Uterine smooth muscle cell (primary cell): ENCODE results near the gene SPACA4. TPM values are rescaled to one million over a fixed set of nuclear protein-coding genes. Genes with fewer than 3 reads are reported as not detected.

ENCODE experiments used
- total RNA-seq: library from RNA; depleted of rRNA; stranded (reverse); fragments of >200 nt; gene quantifications from 2 replicates; pipeline ENCODE4 v1.2.3, GENCODE V29; 2014

SPACA4 gene
- total RNA-seq, result not detected in 2 replicates

GRCh38 chr19:48606463-48607358 is at the start of gene SPACA4:
Gene SPACA4, plus strand, starts transcription at chr19:48606742. Its CDS starts 237 bp downstream, at chr19:48606979.

GRCh38 chr19:48614436-48615230 is 8.1 kb downstream of the SPACA4 start, which contains the start of gene FAM83E:
Gene FAM83E, minus strand, starts transcription at chr19:48615076. Its CDS starts 1,704 bp downstream, at chr19:48613372.

GRCh38 chr19:48618916-48619691 is 12.6 kb downstream of the SPACA4 start, which contains the start of the genes RPL18 and SPHK2:
Gene RPL18, minus strand, starts transcription at chr19:48619178. Its CDS starts 35 bp downstream, at chr19:48619143.
Gene SPHK2, plus strand, starts transcription at chr19:48619506. Its CDS starts 1,009 bp downstream, at chr19:48620515.

GRCh38 chr19:48636859-48637448 is 30.4 kb downstream of the SPACA4 start, which contains the start of gene DBP:
Gene DBP, minus strand, starts transcription at chr19:48637379. Its CDS starts 385 bp downstream, at chr19:48636994.

GRCh38 chr19:48646001-48646721 is 39.6 kb downstream of the SPACA4 start, which contains the start of gene CA11:
Gene CA11, minus strand, starts transcription at chr19:48646187. Its CDS starts 555 bp downstream, at chr19:48645632.

Other genes with a start within 250 kb of the SPACA4 start
- 3.1 and 4.1 TPM in 2 replicates for gene TMEM143, start 242.8 kb upstream of the SPACA4 start, total RNA-seq
- gene SYNGR4, start 242.4 kb upstream of the SPACA4 start, total RNA-seq, result not detected in 2 replicates
- 36.3 and 56.2 TPM in 2 replicates for gene KDELR1, start 215.2 kb upstream of the SPACA4 start, total RNA-seq
- 0.25 and 0.33 TPM in 2 replicates for gene GRIN2D, start 213.1 kb upstream of the SPACA4 start, total RNA-seq
- gene GRWD1, start 160.8 kb upstream of the SPACA4 start, total RNA-seq, result 28.5 and 40.9 TPM in 2 replicates
- gene KCNJ14, start 151.2 kb upstream of the SPACA4 start, total RNA-seq, result 0.33 and 0.37 TPM in 2 replicates
- gene CYTH2, start 137.4 kb upstream of the SPACA4 start, total RNA-seq, result 49.9 and 52.8 TPM in 2 replicates
- gene LMTK3, start 94.9 kb upstream of the SPACA4 start, total RNA-seq, result under 0.01 and 0.37 TPM in 2 replicates
- gene SULT2B1, start 54.6 kb upstream of the SPACA4 start, total RNA-seq, result not detected in 2 replicates
- 0.25 and 0.77 TPM in 2 replicates for gene FAM83E, start 8.3 kb downstream of the SPACA4 start, total RNA-seq
- 1,690 and 1,891 TPM in 2 replicates for gene RPL18, start 12.4 kb downstream of the SPACA4 start, total RNA-seq
- gene SPHK2, start 12.8 kb downstream of the SPACA4 start, total RNA-seq, result 7.4 and 8.4 TPM in 2 replicates
- 3.9 and 7.6 TPM in 2 replicates for gene DBP, start 30.6 kb downstream of the SPACA4 start, total RNA-seq
- 0.77 and 2.1 TPM in 2 replicates for gene CA11, start 39.4 kb downstream of the SPACA4 start, total RNA-seq
- not detected in 2 replicates for gene NTN5, start 66.3 kb downstream of the SPACA4 start, total RNA-seq
- 0.11 TPM in 1 of 2 replicates, not detected in the other for gene FUT2, start 89.2 kb downstream of the SPACA4 start, total RNA-seq
- gene MAMSTR, start 113.0 kb downstream of the SPACA4 start, total RNA-seq, result 1.1 and 1.2 TPM in 2 replicates
- 0.44 and 0.87 TPM in 2 replicates for gene RASIP1, start 133.9 kb downstream of the SPACA4 start, total RNA-seq
- not detected in 2 replicates for gene IZUMO1, start 140.2 kb downstream of the SPACA4 start, total RNA-seq
- 0.33 and 1.1 TPM in 2 replicates for gene FUT1, start 145.9 kb downstream of the SPACA4 start, total RNA-seq
- not detected in 2 replicates for gene FGF21, start 148.8 kb downstream of the SPACA4 start, total RNA-seq
- gene BCAT2, start 204.3 kb downstream of the SPACA4 start, total RNA-seq, result 27.8 and 36.2 TPM in 2 replicates
- 6.0 and 16.1 TPM in 2 replicates for gene HSD17B14, start 229.7 kb downstream of the SPACA4 start, total RNA-seq